ENCODE measurements around the gene USP17L20. TPM values are rescaled to one million over a fixed set of nuclear protein-coding genes. Genes with fewer than 3 reads are reported as not detected.

Gene USP17L20
- total and polyA plus RNA-seq, 3 donors (not counting 1 experiment from before 2014, with no cell fraction given): not detected

Other genes starting within 250 kb of the USP17L20 start
- gene FAM90A26, start 87.7 kb upstream of the USP17L20 start, total RNA-seq: not detected
- not detected for gene FAM90A26, start 87.7 kb upstream of the USP17L20 start, polyA plus RNA-seq
- not detected for gene USP17L10, start 47.5 kb upstream of the USP17L20 start, total RNA-seq
- gene USP17L10, start 47.5 kb upstream of the USP17L20 start, polyA plus RNA-seq: not detected
- gene USP17L11, start 42.7 kb upstream of the USP17L20 start, total RNA-seq: under 1 TPM in 1 of 2 donors, not detected in 1; 0.24 TPM
- gene USP17L11, start 42.7 kb upstream of the USP17L20 start, polyA plus RNA-seq: not detected
- not detected for gene USP17L12, start 38.0 kb upstream of the USP17L20 start, total RNA-seq
- gene USP17L12, start 38.0 kb upstream of the USP17L20 start, polyA plus RNA-seq: not detected
- not detected for gene USP17L13, start 33.2 kb upstream of the USP17L20 start, total RNA-seq
- gene USP17L13, start 33.2 kb upstream of the USP17L20 start, polyA plus RNA-seq: not detected
- gene USP17L15, start 23.7 kb upstream of the USP17L20 start, total RNA-seq: not detected
- not detected for gene USP17L15, start 23.7 kb upstream of the USP17L20 start, polyA plus RNA-seq
- gene USP17L17, start 14.2 kb upstream of the USP17L20 start, total RNA-seq: not detected
- not detected for gene USP17L17, start 14.2 kb upstream of the USP17L20 start, polyA plus RNA-seq
- gene USP17L18, start 9.5 kb upstream of the USP17L20 start, total RNA-seq: not detected
- not detected for gene USP17L18, start 9.5 kb upstream of the USP17L20 start, polyA plus RNA-seq
- not detected for gene USP17L19, start 4.7 kb upstream of the USP17L20 start, total RNA-seq
- gene USP17L19, start 4.7 kb upstream of the USP17L20 start, polyA plus RNA-seq: not detected
- gene USP17L21, start 4.7 kb downstream of the USP17L20 start, total RNA-seq: not detected
- gene USP17L21, start 4.7 kb downstream of the USP17L20 start, polyA plus RNA-seq: not detected
- gene USP17L22, start 9.5 kb downstream of the USP17L20 start, total RNA-seq: not detected
- gene USP17L22, start 9.5 kb downstream of the USP17L20 start, polyA plus RNA-seq: not detected
- gene USP17L24, start 67.0 kb downstream of the USP17L20 start, total RNA-seq: not detected
- gene USP17L24, start 67.0 kb downstream of the USP17L20 start, polyA plus RNA-seq: not detected
- gene USP17L25, start 71.8 kb downstream of the USP17L20 start, total RNA-seq: not detected
- gene USP17L25, start 71.8 kb downstream of the USP17L20 start, polyA plus RNA-seq: not detected
- gene USP17L26, start 76.5 kb downstream of the USP17L20 start, total RNA-seq: not detected
- not detected for gene USP17L26, start 76.5 kb downstream of the USP17L20 start, polyA plus RNA-seq
- gene USP17L5, start 81.3 kb downstream of the USP17L20 start, total RNA-seq: not detected
- not detected for gene USP17L5, start 81.3 kb downstream of the USP17L20 start, polyA plus RNA-seq
- gene USP17L27, start 86.0 kb downstream of the USP17L20 start, total RNA-seq: not detected
- gene USP17L27, start 86.0 kb downstream of the USP17L20 start, polyA plus RNA-seq: not detected
- gene USP17L28, start 90.8 kb downstream of the USP17L20 start, total RNA-seq: not detected
- gene USP17L28, start 90.8 kb downstream of the USP17L20 start, polyA plus RNA-seq: not detected
- gene USP17L29, start 95.5 kb downstream of the USP17L20 start, total RNA-seq: not detected
- not detected for gene USP17L29, start 95.5 kb downstream of the USP17L20 start, polyA plus RNA-seq
- not detected for gene USP17L30, start 105.0 kb downstream of the USP17L20 start, total RNA-seq
- not detected for gene USP17L30, start 105.0 kb downstream of the USP17L20 start, polyA plus RNA-seq
- not detected for gene DEFB131A, start 186.3 kb downstream of the USP17L20 start, total RNA-seq
- gene DEFB131A, start 186.3 kb downstream of the USP17L20 start, polyA plus RNA-seq: not detected

Data from mammary epithelial cell (primary cell).